Psoas muscle (tissue), 8 donors: ENCODE measurements around the gene LUC7L3. TPM values are rescaled to one million over a fixed set of nuclear protein-coding genes. Genes with fewer than 3 reads are reported as not detected.

Experiments
- ATAC-seq, 4 donors: fragments of 200-7000 bp; cut with Tn5 transposase; one replicate each; pipeline ENCODE4 v1.9.1; 2020; ENCODE audit warnings: moderate library complexity in 3 of 4, mild to moderate bottlenecking in 2 of 4
- DNase-seq, 2 donors: peaks; one replicate each; pipeline ENCODE4 v3.0.0-alpha.2; 2020
- H3K27ac ChIP-seq: fragments of 200-600 bp; one replicate; pipeline ENCODE4 v1.8.0; 2022
- H3K27me3 ChIP-seq, 3 donors: fragments of 200-600 bp in 1 of 3; one replicate each; pipeline versions ENCODE4 v1.6.1 to v1.8.0; 2013 to 2022; ENCODE audit warnings: low read length in 2 of 3, mild to moderate bottlenecking in 2 of 3, moderate library complexity in 1 of 3; ENCODE audit not compliant: insufficient read depth in 3 of 3
- H3K36me3 ChIP-seq, 2 donors: fragments of 200-600 bp in 1 of 2; one replicate each; pipeline versions ENCODE4 v1.6.1 to v1.8.0; 2013 to 2022; ENCODE audit warnings: low read depth in 1 of 2, mild to moderate bottlenecking in 1 of 2, moderate library complexity in 1 of 2; ENCODE audit not compliant: insufficient read depth in 1 of 2
- H3K4me1 ChIP-seq: fragments of 200-600 bp; one replicate; pipeline ENCODE4 v1.8.0; 2022
- H3K4me3 ChIP-seq: fragments of 200-600 bp; one replicate; pipeline ENCODE4 v1.8.0; 2022; ENCODE audit warnings: mild to moderate bottlenecking
- H3K9me3 ChIP-seq: fragments of 200-600 bp; one replicate; pipeline ENCODE4 v1.8.0; 2022
- CTCF ChIP-seq: fragments of 200-600 bp; IDR thresholded peaks from one replicate; pipeline ENCODE4 v1.8.0; 2022; ENCODE audit warnings: antibody characterized with exemption
- WGBS, 3 donors: extraction: QIAGEN DNeasy Blood & Tissue Kit; methylation state at CpG; one replicate each; pipeline versions ENCODE4 v1.1.6 to v1.1.7; 2013; 5-methylcytosine and 5-hydroxymethylcytosine counted together
- intact Hi-C, 2 donors: fragments of 100-400 bp; cut with DNase I; formaldehyde crosslinking; loops; one replicate each; pipeline versions ENCODE4 v1.11.0 to v1.14.2; 2022
- polyA plus RNA-seq, 3 donors: library from polyadenylated mRNA; stranded (reverse); fragments of 200-250 nt; gene quantifications; one replicate each; pipeline ENCODE4 v1.2.3, GENCODE V29; 2013
- total RNA-seq, 4 donors: library from RNA; stranded (reverse); fragmentation: NEBNext Ultra II Directional in 2 of 4; extraction: Animal tissue kit (Norgen Biotek cat#: 25700) in 2 of 4; gene quantifications; one replicate each; pipeline versions ENCODE4 v1.2.1 to v1.2.4, GENCODE V29; 2021 to 2023
- donor health status: healthy with polysubstance abuse.
- donor health status: DM: no; HTN: no; CAD: no; lungs with moderate emphysema.
- donor health status: Bipolar disorder and iron deficiency.
- donor health status: healthy.
- donor health status: DM: yes; HTN: yes; CAD: no.
- donor health status: DM: no; HTN: no; CAD: no.
- donor health status: DM: no; HTN: no; CAD: no.
- donor health status: DM: yes; HTN: yes; CAD: no.

Gene LUC7L3
- total and polyA plus RNA-seq, 7 donors = 25.4 to 108 (median 49.2) TPM

- no peaks in the 10 kb centered on the region for H3K4me1 ChIP-seq
- no peak overlapping the region for H3K27ac ChIP-seq
- H3K36me3 ChIP-seq = no peaks in the 10 kb centered on the region
- intact Hi-C loops = loop anchor here (1.0 to 5.0 kb wide), 4 partner anchors 58 to 173 kb away; no protein-coding TSS in a partner anchor
- TF ChIP-seq CTCF = no peak
- ATAC-seq (no peak), DNase-seq (no peak)
- no peak overlapping the region for H3K4me3 ChIP-seq
- H3K9me3 ChIP-seq = no peaks in the 10 kb centered on the region
- 90 to 96% (median 93%) methylated on average over 2 of the region's 2 CpGs for whole genome bisulfite sequencing, 3 donors
- H3K27me3 ChIP-seq = no peaks in the 10 kb centered on the region
These were observed 64.5 kb downstream of the LUC7L3 start for GRCh38 chr17:50783905-50784304.

DNA sequence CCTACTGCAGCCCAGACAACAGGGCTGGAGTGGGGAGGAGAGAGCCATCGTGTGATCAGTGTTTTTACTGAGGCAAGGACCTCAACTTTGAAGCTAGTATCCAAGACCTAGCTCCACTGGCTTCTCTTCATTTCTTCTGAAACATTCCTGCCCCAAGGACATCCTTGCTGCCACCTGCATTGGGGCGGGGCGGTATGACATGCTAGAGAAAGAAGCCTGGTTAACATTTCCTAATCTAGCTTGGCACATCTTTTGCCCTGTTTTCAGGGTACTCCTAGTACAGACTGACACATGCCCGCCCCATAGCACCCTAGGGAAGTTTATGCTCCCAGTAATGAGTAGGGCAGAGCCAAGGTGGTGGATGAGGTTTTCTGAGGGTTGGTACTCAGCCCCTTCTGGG lies 65.7 kb downstream of the LUC7L3 start:
- no peaks in the 10 kb centered on the region for H3K9me3 ChIP-seq
- H3K4me3 ChIP-seq = no peak overlapping the region
- WGBS, 3 donors = 67 to 81% (median 74%) methylated on average over 4 of the region's 4 CpGs
- H3K27ac ChIP-seq = no peak overlapping the region
- H3K4me1 ChIP-seq = no peaks in the 10 kb centered on the region
- H3K27me3 ChIP-seq = no peaks in the 10 kb centered on the region
- DNase-seq = no peak
- H3K36me3 ChIP-seq = no peaks in the 10 kb centered on the region
- no peak for ATAC-seq
- intact Hi-C loops = no loop called here
- no peak for TF ChIP-seq CTCF

- Histone ChIP-seq H3K27ac (no peak overlapping the region), H3K9me3 (no peaks in the 10 kb centered on the region), H3K27me3 (no peaks in the 10 kb centered on the region), H3K36me3 (no peaks in the 10 kb centered on the region), H3K4me3 (no peak overlapping the region), H3K4me1 (no peaks in the 10 kb centered on the region)
- DNase-seq (no peak), ATAC-seq (no peak)
- TF ChIP-seq CTCF = no peak
- intact Hi-C loops = no loop called here
- WGBS, 3 donors = 64 to 77% (median 69%) methylated on average over 9 of the region's 9 CpGs
These were observed 66.7 kb downstream of the LUC7L3 start for GRCh38 chr17:50785946-50786570.

DNA sequence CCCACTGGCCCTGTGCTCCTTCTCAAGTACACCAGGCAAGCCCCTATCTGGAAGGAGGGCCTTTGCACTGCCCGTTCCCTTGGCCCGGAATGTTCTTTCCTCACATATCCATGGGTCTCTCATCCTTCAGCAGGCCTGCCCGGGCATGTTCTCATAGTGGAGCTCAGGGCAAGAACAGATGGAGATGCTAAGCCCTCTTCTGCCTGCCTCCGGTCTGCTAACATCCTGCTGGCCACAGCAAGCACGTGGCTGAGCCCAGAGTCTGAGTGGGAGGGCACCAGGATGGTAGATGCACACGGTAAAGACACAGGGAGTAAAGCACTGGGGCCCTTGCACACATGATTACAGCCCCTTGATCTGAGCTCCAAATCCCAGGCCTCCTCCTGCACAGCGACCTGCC lies 67.7 kb downstream of the LUC7L3 start:
- no peaks in the 10 kb centered on the region for H3K9me3 ChIP-seq
- TF ChIP-seq CTCF = no peak
- 80 to 84% (median 81%) methylated on average over 7 of the region's 7 CpGs for WGBS, 3 donors
- no peak overlapping the region for H3K4me3 ChIP-seq
- H3K4me1 ChIP-seq = no peaks in the 10 kb centered on the region
- ATAC-seq (no peak), DNase-seq (no peak)
- no peaks in the 10 kb centered on the region for H3K36me3 ChIP-seq
- H3K27ac ChIP-seq = no peak overlapping the region
- intact Hi-C loops = no loop called here
- no peaks in the 10 kb centered on the region for H3K27me3 ChIP-seq

- Histone ChIP-seq H3K36me3 (no peaks in the 10 kb centered on the region), H3K4me3 (no peak overlapping the region), H3K4me1 (no peaks in the 10 kb centered on the region), H3K27me3 (no peaks in the 10 kb centered on the region), H3K9me3 (no peaks in the 10 kb centered on the region), H3K27ac (no peak overlapping the region)
- TF ChIP-seq CTCF = no peak
- intact Hi-C loops = loop anchor here in 1 of 2 donors (5.0 kb wide), 1 partner anchor 37 kb away; no protein-coding TSS in a partner anchor
- ATAC-seq (no peak), DNase-seq (no peak)
- 68 to 71% (median 71%) methylated on average over 6 of the region's 6 CpGs for WGBS, 3 donors
These were observed 71.2 kb downstream of the LUC7L3 start for GRCh38 chr17:50790618-50791017.
